ENCODE results near the gene ZNF609.

ZNF609 gene

GRCh38 chr15:64720188-64720587 is 259.8 kb downstream of the ZNF609 start:
- no peak for DNase-seq (ENCODE audit: low read depth in 1 of 2, low spot score in 1 of 2)
- TF ChIP-seq JUND (IDR thresholded peaks at IDR 0.05; ENCODE audit: low read depth), result no peak
- in situ Hi-C loops (cut with HindIII; ENCODE audit: low pct_unique_long_range_greater_than_20kb, low sequenced_read_pairs), result no loop called here

GRCh38 chr15:64730151-64730550 is 269.8 kb downstream of the ZNF609 start:
- in situ Hi-C loops (cut with HindIII; ENCODE audit: low pct_unique_long_range_greater_than_20kb, low sequenced_read_pairs), result no loop called here
- TF ChIP-seq JUND (IDR thresholded peaks at IDR 0.05; ENCODE audit: low read depth), result no peak
- no peak for DNase-seq (ENCODE audit: low read depth in 1 of 2, low spot score in 1 of 2)

- in situ Hi-C loops (cut with HindIII; ENCODE audit: low pct_unique_long_range_greater_than_20kb, low sequenced_read_pairs), result no loop called here
- TF ChIP-seq JUND (IDR thresholded peaks at IDR 0.05; ENCODE audit: low read depth), result no peak
- peak; percentile 58 to 91 for DNase-seq (ENCODE audit: low read depth in 1 of 2, low spot score in 1 of 2)
These were observed 270.8 kb downstream of the ZNF609 start for GRCh38 chr15:64731012-64731804.

- no peak for DNase-seq (ENCODE audit: low read depth in 1 of 2, low spot score in 1 of 2)
- no peak for TF ChIP-seq JUND (IDR thresholded peaks at IDR 0.05; ENCODE audit: low read depth)
- in situ Hi-C loops (cut with HindIII; ENCODE audit: low pct_unique_long_range_greater_than_20kb, low sequenced_read_pairs), result no loop called here
These were observed 271.4 kb downstream of the ZNF609 start for GRCh38 chr15:64731805-64732151.

- no peak for DNase-seq (ENCODE audit: low read depth in 1 of 2, low spot score in 1 of 2)
- in situ Hi-C loops (cut with HindIII; ENCODE audit: low pct_unique_long_range_greater_than_20kb, low sequenced_read_pairs), result no loop called here
- no peak for TF ChIP-seq JUND (IDR thresholded peaks at IDR 0.05; ENCODE audit: low read depth)
These were observed 271.9 kb downstream of the ZNF609 start for GRCh38 chr15:64732156-64732860.

Data from T47D (cell line).